GM20000 (cell line): Measurements from ENCODE around the gene SELENBP1.
"Not testable (repeated sequence)": the region's sequence is repeated elsewhere in the genome, so short reads cannot be mapped to it uniquely, and the experiment has no call there.

ENCODE experiments used
- DNase-seq: peaks from one replicate; pipeline ENCODE4 v3.0.0; 2012; ENCODE audit warnings: low spot score
- CTCF ChIP-seq: IDR thresholded peaks from 2 replicates; pipeline ENCODE4 v1.5.1; 2012; ENCODE audit warnings: mild to moderate bottlenecking, control low read depth; ENCODE audit errors: extremely low read depth, missing control alignments

The SELENBP1 gene

GRCh38 chr1:151399324-151400171, 27.0 kb upstream of the SELENBP1 start, which contains the start of gene PSMB4:
Gene PSMB4 (plus strand): TSS chr1:151399573. CDS start chr1:151399588, 15 bp downstream.
- TF ChIP-seq CTCF, result peak; percentile 20
- peak; percentile 88 for DNase-seq

GRCh38 chr1:151396265-151396664, 23.8 kb upstream of the SELENBP1 start:
- DNase-seq, result not testable (repeated sequence)

DNA sequence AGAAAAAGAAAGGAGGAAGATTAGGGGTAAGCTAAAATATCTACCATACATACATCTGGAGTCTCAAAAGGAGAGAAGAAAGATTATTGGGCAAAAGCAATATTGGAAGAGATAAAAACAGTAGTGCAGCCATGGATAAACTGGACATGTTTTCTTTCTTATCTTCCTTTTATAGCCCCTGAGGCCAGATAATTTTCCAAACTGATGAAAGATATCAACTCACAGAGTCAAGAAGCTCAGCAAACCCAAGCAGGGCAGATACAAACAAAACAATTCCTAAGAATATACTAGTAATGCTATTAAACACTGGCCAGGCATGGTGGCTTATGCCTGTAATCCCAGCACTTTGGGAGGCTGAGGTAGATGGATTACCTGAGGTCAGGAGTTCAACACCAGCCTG, 21.1 kb upstream of the SELENBP1 start:
- no peak for DNase-seq
- TF ChIP-seq CTCF, result no peak

DNA sequence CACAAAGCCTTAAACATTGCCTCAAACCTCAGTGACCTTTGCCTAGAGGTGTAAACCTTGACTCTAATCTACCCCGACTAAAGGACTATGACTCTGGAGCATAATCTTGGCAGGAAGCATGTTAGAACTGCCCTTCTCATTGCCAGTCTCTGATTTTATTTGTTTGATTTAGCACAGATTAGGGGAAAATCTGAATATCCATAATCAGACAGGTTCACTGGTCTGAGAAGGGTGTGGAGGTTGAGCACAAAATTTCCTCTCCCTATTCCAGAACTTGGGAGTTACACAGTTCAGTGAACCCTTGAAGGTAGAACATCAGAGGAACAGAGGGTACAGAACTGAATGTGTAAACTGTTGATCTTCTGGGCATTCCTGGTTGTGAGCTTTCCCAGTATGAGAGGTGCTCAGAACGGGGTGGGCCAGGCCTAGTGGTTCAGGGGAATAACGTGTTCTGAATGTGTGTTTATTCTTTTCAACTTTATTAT, 18.6 kb upstream of the SELENBP1 start:
- DNase-seq, result no peak
- no peak for TF ChIP-seq CTCF

- DNase-seq, result not testable (repeated sequence)
Observed at GRCh38 chr1:151390221-151391078, 17.9 kb upstream of the SELENBP1 start.

GRCh38 chr1:151386002-151386401, 13.5 kb upstream of the SELENBP1 start:
- DNase-seq, result no peak
- TF ChIP-seq CTCF, result no peak

DNA sequence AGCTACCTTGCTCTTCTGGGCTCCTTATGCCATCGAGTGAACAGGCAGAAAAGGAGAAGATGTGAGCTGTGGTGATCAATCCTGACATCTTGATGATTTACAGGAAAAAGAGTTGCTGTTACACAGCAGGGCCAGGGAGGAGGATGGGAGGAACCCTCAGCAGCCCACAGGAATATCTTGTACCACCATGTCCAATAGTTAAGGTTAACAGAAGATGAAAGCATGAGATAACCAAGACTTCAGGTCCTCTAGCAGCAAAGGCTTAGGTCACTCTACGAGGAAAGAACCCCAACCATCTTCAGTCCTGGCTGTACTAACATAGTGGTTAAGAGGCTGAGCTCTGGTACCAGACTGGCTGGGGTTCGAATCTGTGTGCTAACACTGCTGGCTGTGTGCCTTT, 12.1 kb upstream of the SELENBP1 start:
- no peak for TF ChIP-seq CTCF
- DNase-seq, result no peak

DNA sequence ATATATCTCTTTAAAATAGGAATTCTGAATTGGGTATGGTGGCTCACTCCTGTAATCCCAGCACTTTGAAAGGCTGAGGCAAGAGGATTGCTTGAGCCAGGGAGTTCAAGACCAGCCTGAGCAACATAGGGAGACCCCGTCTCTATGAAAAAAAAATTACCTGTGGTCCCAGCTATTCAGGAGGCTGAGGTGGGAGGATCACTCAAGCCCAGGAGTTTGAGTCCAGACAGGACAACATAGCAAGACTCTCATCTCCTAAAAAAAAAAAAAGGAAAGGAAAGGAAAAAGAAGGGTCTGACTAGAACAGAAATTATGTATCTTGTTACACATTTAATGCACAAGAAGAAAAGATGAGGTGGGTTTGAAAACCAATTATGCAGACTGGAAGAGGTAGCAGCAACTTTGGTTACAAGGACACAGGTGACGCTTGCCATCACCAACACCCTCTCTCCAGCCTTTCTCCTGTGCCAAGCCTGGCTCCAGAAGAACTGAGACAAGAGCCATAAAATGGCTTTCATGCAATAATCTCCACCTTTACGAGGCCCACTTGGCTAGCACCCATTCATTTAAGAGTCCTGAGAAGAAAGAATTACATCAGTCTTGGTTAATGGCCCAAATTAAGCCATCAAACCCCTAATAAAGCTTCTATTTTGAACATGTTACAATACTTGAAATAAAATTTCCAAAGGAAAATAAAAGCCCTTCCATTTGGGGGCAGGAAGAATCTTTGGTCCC, 4.8 kb upstream of the SELENBP1 start:
- no peak for DNase-seq
- TF ChIP-seq CTCF, result no peak
